Immature natural killer cell (primary cell): Measurements from ENCODE around the gene RNU5B-1. TPM values are rescaled to one million over a fixed set of nuclear protein-coding genes. Genes with fewer than 3 reads are reported as not detected.

Experiments used
- DNase-seq, 3 donors: peaks; one replicate each; pipeline ENCODE4 v3.0.0; 2022; ENCODE audit warnings: mixed read lengths in 1 of 3
- H3K27ac Mint-ChIP-seq, 6 donors: one replicate each; pipeline ENCODE4 v1.8.0; 2020; ENCODE audit warnings: mixed read lengths in 6 of 6, mild to moderate bottlenecking in 5 of 6, inconsistent platforms in 4 of 6, moderate library complexity in 3 of 6
- H3K27me3 Mint-ChIP-seq, 3 donors: one replicate each; pipeline ENCODE4 v1.8.0; 2020 to 2021; ENCODE audit warnings: low read depth in 3 of 3, mild to moderate bottlenecking in 3 of 3, mixed read lengths in 3 of 3, moderate library complexity in 3 of 3, inconsistent platforms in 1 of 3
- H3K36me3 Mint-ChIP-seq, 3 donors: one replicate each; pipeline ENCODE4 v1.8.0; 2020; ENCODE audit warnings: mixed read lengths in 3 of 3, inconsistent platforms in 2 of 3, mild to moderate bottlenecking in 2 of 3
- H3K4me1 Mint-ChIP-seq, 2 donors: one replicate each; pipeline ENCODE4 v1.8.0; 2020; ENCODE audit warnings: inconsistent platforms in 2 of 2, mild to moderate bottlenecking in 2 of 2, mixed read lengths in 2 of 2, moderate library complexity in 1 of 2
- H3K4me3 Mint-ChIP-seq, 5 donors: one replicate each; pipeline ENCODE4 v1.8.0; 2020; ENCODE audit warnings: mild to moderate bottlenecking in 5 of 5, mixed read lengths in 5 of 5, inconsistent platforms in 3 of 5, moderate library complexity in 3 of 5
- H3K9me3 Mint-ChIP-seq, 6 donors: one replicate each; pipeline ENCODE4 v1.8.0; 2020; ENCODE audit warnings: mild to moderate bottlenecking in 6 of 6, mixed read lengths in 6 of 6, inconsistent platforms in 4 of 6, moderate library complexity in 3 of 6
- polyA plus RNA-seq, 3 donors: library from polyadenylated mRNA; unstranded; fragments of 300-500 nt; fragmentation: Illumina TruSeq; gene quantifications; one replicate each; pipeline ENCODE4 v1.2.3, GENCODE V29; 2021

The RNU5B-1 gene
- polyA plus RNA-seq, 3 donors from 2014 or later = not detected

DNA sequence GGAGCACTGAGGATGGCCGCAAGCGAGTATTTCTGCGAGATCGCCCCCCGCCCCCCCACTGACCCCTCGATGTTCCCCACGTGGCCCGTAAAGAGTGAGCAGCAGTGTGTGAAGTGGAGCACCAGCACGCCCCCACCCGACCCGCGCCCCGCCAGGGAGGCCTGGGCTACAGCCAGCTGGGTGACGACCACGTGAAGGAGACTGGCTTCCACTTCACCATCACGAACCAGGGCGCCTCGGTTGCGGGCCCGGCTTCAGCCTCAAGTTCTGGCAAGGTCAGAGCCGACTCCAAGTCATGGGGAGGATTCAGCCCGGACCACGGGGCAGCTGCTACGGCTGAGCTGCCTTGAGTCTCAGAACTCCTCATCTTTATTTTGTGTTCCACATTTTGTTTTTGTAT lies 2.4 kb upstream of the RNU5B-1 start:
- Mint-ChIP-seq H3K9me3 (no peaks in the 10 kb centered on the region), H3K4me3 (no peak overlapping the region), H3K27ac (no peak overlapping the region), H3K4me1 (peaks cover 46 to 64% of the 10 kb centered on the region in 2 donors), H3K36me3 (no peaks in the 10 kb centered on the region), H3K27me3 (peaks cover 15 to 30% (median 16%) of the 10 kb centered on the region in 3 donors)
- DNase-seq = no peak

DNA sequence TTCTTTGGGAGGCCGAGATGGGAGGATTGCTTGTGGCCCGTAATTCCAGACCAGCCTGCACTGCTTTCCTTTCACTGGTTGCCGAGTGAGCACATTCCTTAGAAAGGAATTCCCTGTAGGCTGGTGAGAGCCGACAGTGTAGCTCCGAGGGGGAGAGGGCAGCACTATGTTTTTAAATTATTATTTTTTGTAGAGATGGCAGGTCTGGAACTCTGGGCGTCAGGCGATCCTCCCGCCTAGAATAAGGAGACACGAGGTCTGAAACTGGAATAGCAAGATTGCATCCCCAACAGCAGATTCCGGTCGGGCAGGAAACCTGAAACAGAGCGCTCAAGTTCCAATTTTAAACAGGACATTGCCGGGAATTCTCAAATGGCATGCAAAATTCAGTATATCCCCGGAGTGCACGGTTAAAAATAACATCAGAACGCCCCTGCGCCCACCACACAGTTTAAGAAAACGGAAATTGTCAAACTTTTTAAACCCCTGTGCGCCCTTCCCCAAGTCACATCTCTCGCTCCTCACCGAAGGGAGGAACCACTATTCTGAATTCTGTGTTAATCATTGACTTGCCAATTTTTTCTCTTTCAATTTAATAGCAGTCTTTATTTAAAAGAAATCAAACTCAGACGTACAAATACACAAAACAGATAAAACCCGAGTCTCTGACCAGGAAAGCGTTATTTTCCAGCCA lies 643 bp upstream of the RNU5B-1 start:
- Mint-ChIP-seq H3K27ac (peak overlapping the region; percentile 97 to 99 (median 98)), H3K4me1 (peaks cover 33 to 47% of the 10 kb centered on the region in 2 donors), H3K4me3 (peak overlapping the region; percentile 96 to 100 (median 97)), H3K27me3 (peaks cover 13 to 28% (median 15%) of the 10 kb centered on the region in 3 donors), H3K9me3 (no peaks in the 10 kb centered on the region), H3K36me3 (no peaks in the 10 kb centered on the region)
- DNase-seq = no peak

DNA sequence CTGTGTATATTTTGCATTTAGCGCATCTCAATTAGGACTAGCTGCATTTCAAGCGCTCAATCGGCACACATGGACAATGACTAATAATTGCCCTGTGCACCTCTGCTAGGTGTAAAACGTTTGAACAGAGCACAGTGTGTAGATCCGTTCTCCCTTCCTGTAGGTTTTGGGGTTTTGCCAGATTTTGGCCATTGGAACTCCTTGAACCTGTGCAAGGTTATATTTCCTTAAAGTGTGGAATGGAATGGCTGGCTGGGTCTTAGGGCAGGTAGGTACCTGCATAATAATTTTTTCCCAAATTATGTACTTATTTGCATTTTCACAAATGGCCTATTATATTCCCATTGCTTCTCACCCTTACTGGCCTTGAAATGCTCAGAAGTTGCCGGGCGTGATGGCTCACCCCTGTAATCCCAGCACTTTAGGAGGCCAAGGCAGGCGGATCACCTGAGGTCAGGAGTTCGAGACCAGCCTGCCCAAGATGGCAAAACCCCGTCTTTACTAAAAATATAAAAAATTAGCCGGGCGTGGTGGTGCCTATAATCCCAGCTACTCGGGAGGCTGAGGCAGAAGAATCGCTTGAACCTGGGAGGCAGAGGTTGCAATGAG lies 777 bp downstream of the RNU5B-1 start:
- peak overlapping the region; percentile 97 to 99 (median 98) for H3K27ac Mint-ChIP-seq
- H3K4me3 Mint-ChIP-seq = peak overlapping the region; percentile 96 to 100 (median 97)
- no peaks in the 10 kb centered on the region for H3K9me3 Mint-ChIP-seq
- DNase-seq = no peak
- peaks cover 30 to 38% of the 10 kb centered on the region in 2 donors for H3K4me1 Mint-ChIP-seq
- H3K27me3 Mint-ChIP-seq = peaks cover 12 to 26% (median 19%) of the 10 kb centered on the region in 3 donors
- H3K36me3 Mint-ChIP-seq = no peaks in the 10 kb centered on the region

DNA sequence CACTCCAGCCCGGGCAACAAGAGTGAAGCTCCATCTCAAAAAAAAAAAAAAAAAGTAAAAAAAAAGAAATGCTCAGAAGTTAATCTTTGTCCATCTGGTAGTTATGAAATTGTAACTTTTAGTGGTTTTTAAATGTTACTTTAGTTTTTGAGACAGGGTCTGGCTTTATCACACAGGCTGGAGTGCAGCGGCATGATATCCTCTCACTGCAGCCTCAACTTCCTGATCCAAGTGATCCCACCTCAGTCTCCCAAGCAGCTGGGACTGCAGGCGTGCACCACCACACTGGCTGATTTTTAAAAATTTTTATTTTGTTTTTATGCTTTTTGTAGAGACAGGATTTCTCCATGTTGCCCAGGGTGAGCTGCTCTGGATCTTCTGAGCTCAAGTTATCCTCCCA lies 1.3 kb downstream of the RNU5B-1 start:
- no peaks in the 10 kb centered on the region for H3K9me3 Mint-ChIP-seq
- H3K27ac Mint-ChIP-seq = peak overlapping the region in 3 of 6 donors; percentile 0 to 97 (median 72)
- no peaks in the 10 kb centered on the region for H3K36me3 Mint-ChIP-seq
- peak overlapping the region in 3 of 5 donors; percentile 20 to 57 (median 42) for H3K4me3 Mint-ChIP-seq
- H3K27me3 Mint-ChIP-seq = peaks cover 12 to 23% (median 17%) of the 10 kb centered on the region in 3 donors
- H3K4me1 Mint-ChIP-seq = peaks cover 27 to 33% of the 10 kb centered on the region in 2 donors
- no peak for DNase-seq

DNA sequence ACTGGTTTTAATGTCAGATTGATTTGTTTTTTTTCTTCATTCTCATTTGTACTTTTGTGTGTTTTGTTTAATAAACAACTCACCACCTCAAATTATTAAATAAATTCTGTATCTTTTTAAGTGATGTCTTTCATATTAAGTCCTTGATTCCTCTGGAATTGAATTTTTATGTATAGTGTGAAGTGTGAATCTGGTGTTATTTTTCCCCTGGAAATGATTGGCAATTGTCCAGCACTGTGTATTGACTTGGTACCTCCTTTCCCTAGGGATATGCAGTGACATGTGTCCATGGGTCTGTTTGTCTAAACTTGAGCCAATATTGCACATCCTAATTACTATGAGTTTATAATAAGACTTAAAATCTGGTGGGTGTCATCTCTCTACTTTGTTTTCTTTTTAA lies 2.1 kb downstream of the RNU5B-1 start:
- DNase-seq = no peak
- peak overlapping the region in 2 of 5 donors; percentile 47 to 57 for H3K4me3 Mint-ChIP-seq
- peaks cover 12 to 23% (median 17%) of the 10 kb centered on the region in 3 donors for H3K27me3 Mint-ChIP-seq
- no peaks in the 10 kb centered on the region for H3K9me3 Mint-ChIP-seq
- H3K36me3 Mint-ChIP-seq = no peaks in the 10 kb centered on the region
- peak overlapping the region in 5 of 6 donors; percentile 0 to 75 (median 60) for H3K27ac Mint-ChIP-seq
- H3K4me1 Mint-ChIP-seq = peaks cover 27 to 33% of the 10 kb centered on the region in 2 donors

DNA sequence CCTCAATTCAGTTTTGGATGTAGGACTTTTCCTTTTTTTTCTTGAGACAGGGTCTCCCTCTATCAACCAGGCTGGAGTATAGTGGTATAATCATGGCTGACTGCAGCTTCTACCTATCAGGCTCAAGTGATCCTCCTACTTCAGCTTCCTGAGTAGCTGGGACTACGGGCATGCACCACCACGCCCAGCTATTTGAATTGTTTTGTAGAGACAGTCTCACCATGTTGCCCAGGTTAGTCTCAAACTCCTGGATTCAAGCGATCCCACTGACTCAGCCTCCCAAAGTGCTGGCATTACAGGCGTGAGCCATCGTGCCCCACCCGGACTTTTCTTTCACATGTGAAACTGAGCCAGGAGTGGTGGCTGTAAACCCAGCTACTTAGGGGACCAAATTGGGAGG lies 3.5 kb downstream of the RNU5B-1 start:
- Mint-ChIP-seq H3K9me3 (no peaks in the 10 kb centered on the region), H3K27ac (no peak overlapping the region), H3K4me1 (peaks cover 27 to 33% of the 10 kb centered on the region in 2 donors), H3K4me3 (no peak overlapping the region), H3K36me3 (no peaks in the 10 kb centered on the region), H3K27me3 (peaks cover 14 to 21% (median 17%) of the 10 kb centered on the region in 3 donors)
- DNase-seq = no peak

DNA sequence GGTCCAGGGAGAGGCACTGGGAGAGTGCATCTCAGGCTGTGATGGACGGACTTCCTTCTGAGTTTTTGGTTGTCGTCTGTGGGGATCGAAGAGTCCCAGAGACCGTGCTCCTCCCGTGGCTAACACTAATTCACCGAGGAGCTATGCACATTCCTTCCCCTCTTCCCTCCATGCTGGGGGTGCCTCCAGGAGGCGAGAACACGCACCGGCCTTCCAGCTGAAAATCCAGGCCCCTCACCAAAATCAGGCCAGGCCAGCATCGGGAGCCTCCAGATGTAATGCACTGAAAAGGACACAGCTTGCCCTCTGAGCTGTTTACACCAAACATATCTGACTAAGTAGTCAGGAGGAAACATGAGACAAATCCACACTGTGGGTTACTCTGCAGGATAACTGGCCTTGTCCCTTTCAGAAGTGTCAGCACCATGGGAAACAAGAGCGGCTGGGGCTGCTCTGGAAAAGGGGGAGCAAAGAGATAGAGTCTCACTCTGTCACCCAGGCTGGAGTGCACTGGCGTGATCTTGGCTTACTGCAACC lies 5.5 kb downstream of the RNU5B-1 start:
- no peak for DNase-seq
- peaks cover 5 to 12% (median 6%) of the 10 kb centered on the region in 3 donors for H3K27me3 Mint-ChIP-seq
- no peak overlapping the region for H3K4me3 Mint-ChIP-seq
- no peak overlapping the region for H3K27ac Mint-ChIP-seq
- H3K9me3 Mint-ChIP-seq = no peaks in the 10 kb centered on the region
- H3K4me1 Mint-ChIP-seq = peaks cover 12 to 14% of the 10 kb centered on the region in 2 donors
- no peaks in the 10 kb centered on the region for H3K36me3 Mint-ChIP-seq

DNA sequence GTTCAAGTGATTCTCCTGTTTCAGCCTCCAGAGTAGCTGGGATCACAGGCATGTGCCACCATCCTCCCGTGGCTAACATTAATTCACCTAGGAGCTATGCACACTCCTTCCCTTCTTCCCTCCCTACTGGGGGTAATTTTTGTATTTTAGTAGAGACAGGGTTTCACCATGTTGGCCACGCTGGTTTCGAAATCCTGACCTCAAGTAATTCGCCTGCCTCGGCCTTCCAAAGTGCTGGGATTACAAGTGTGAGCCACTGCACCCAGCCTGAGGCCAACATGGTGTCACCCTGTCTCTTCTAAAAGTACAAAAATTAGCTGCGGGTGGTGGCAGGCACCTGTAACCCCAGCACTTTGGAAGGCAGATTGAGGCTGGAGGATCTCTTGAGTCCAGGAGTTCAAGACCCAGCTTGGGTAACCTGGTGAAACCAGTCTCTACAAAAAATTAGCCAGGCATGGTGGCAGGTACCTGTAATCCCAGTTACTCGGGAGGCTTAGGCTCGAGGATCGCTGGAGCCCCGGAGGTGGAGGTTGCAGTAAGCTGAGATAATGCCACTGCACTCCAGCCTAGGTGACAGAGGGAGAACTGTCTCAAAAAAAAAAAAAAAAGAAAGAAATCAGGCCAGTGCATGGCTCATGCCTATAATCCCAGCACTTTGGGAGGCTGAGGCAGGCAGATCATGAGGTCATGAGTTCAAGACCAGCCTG lies 6.1 kb downstream of the RNU5B-1 start:
- Mint-ChIP-seq H3K36me3 (no peaks in the 10 kb centered on the region), H3K9me3 (no peaks in the 10 kb centered on the region), H3K27me3 (peaks cover 3 to 12% (median 5%) of the 10 kb centered on the region in 3 donors), H3K4me1 (peaks cover 6 to 9% of the 10 kb centered on the region in 2 donors), H3K27ac (no peak overlapping the region), H3K4me3 (no peak overlapping the region)
- DNase-seq = no peak

DNA sequence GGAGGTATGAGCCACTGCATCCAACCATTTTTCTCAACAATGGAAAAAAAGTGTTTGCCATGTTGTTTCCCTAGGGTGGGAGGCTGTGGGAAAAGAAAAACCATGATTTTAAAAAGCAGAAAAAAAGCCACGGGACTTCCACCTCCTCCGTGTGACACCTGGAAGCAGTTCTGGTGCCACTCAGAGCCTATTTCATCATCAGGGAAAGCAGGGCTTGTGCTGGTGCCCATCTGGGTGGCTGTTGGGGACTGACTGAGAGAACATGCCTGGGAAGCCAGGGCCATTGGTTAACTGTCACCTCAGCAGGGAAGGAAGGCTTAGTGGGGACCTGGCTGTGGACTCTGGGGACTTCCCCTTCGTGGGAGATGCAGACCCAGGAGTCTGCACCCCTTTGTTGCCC lies 7.3 kb downstream of the RNU5B-1 start:
- Mint-ChIP-seq H3K9me3 (no peaks in the 10 kb centered on the region), H3K27me3 (peaks cover 3 to 7% (median 5%) of the 10 kb centered on the region in 3 donors), H3K36me3 (no peaks in the 10 kb centered on the region), H3K4me3 (no peak overlapping the region), H3K27ac (no peak overlapping the region), H3K4me1 (peaks cover 0 to under 1% of the 10 kb centered on the region in 2 donors)
- no peak for DNase-seq

DNA sequence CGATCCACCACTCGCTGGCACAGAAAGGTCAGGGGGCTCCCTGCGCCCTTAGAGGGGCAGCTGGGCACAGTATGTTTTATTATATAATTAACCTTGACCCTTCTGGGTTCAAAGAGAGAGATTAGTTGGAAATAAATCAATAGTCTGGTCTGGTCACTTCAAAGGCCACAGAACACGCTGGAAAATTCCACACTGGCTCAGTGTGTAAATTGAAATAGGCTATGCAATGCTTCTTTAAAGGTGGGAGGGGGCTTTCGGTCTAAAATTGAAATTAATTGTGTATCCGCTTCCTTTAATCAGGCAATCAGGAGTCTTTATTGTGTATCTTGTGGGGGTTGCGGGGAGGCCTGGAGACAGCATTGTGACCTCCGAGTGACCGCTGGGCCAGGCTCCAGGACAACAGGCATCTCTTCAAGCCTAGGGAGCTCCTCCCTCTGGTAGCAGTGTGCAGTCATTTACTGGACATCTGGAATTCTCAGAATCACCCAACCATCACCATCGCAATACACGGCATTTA lies 8.0 kb downstream of the RNU5B-1 start:
- DNase-seq = no peak
- Mint-ChIP-seq H3K4me3 (no peak overlapping the region), H3K36me3 (no peaks in the 10 kb centered on the region), H3K9me3 (no peaks in the 10 kb centered on the region), H3K27ac (no peak overlapping the region), H3K27me3 (peaks cover 3 to 7% (median 5%) of the 10 kb centered on the region in 3 donors), H3K4me1 (no peaks in the 10 kb centered on the region)

DNA sequence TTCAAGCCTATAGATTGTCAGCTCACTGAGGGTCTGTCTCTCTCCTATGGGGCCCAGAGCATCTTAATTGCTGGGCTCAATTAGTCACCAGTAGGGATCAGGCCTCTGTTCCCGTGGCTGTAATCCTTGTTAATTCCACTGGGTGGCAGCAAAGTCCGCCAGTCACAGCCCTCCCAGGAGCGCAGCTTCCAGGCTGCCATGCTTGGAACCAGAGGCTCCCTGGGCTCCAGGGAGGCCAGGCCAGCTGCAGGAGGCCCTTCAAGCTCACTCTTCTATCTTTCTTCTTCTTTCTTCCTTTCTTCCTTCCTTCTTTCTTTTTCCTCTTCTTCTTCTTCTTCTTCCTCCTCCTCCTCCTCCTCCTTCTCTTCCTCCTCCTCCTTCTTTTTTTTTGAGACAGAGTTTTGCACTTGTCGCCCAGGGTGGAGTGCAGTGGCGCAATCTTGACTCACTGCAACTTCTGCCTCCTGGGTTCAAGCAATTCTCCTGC lies 14.4 kb downstream of the RNU5B-1 start:
- no peaks in the 10 kb centered on the region for H3K36me3 Mint-ChIP-seq
- no peak overlapping the region for H3K4me3 Mint-ChIP-seq
- H3K27me3 Mint-ChIP-seq = peaks cover 0 to 3% (median 0%) of the 10 kb centered on the region in 3 donors
- peak overlapping the region in 2 of 6 donors; percentile 17 to 56 for H3K27ac Mint-ChIP-seq
- H3K4me1 Mint-ChIP-seq = no peaks in the 10 kb centered on the region
- no peaks in the 10 kb centered on the region for H3K9me3 Mint-ChIP-seq
- peak; percentile 68 to 76 (median 70) for DNase-seq

DNA sequence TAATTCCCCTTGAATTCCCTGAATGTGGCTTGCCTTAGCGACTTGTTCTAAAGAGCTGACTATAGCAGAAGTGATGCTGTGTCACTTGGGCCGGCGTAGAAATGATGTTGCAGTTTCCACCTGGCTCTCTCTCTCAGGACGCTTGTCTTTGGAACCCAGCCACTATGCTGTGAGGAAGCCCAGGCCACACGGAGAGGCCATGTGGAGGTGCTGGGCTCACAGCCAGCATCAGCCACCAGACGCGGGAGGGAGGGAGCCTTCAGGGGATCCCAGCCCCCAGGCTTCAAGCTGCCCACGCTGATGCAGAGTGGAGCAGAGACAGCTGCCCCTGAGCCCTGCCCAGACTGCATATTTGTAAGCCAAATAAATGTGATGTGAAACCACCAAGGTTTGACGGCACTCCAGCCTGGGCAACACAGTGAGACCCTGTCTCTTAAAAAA lies 18.6 kb downstream of the RNU5B-1 start:
- no peaks in the 10 kb centered on the region for H3K9me3 Mint-ChIP-seq
- peaks cover 0 to 2% (median 0%) of the 10 kb centered on the region in 3 donors for H3K27me3 Mint-ChIP-seq
- DNase-seq = no peak
- H3K4me3 Mint-ChIP-seq = no peak overlapping the region
- H3K4me1 Mint-ChIP-seq = no peaks in the 10 kb centered on the region
- H3K36me3 Mint-ChIP-seq = no peaks in the 10 kb centered on the region
- no peak overlapping the region for H3K27ac Mint-ChIP-seq

DNA sequence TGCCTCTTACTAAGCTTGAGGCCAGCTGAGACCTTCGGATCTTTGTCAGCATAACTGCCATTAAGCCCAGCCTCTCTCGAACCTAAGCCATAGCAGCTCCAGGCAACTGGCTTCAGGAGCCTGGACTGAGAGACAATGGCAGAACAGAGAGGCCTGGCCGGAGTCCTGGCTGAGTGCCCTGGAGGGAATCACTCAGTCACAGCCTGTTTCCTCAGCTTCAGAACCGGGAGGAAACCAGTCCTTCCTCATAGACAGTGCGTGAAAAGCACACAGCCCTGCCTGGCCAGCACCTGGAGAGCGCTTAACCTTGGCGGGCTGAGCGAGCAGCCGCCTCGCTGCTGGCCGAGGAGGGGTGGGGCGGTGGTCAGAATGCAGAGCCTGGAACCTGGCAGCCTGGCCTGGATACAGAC lies 21.6 kb downstream of the RNU5B-1 start:
- no peaks in the 10 kb centered on the region for H3K36me3 Mint-ChIP-seq
- no peak for DNase-seq
- no peaks in the 10 kb centered on the region for H3K27me3 Mint-ChIP-seq
- H3K9me3 Mint-ChIP-seq = no peaks in the 10 kb centered on the region
- H3K4me3 Mint-ChIP-seq = no peak overlapping the region
- H3K27ac Mint-ChIP-seq = no peak overlapping the region
- H3K4me1 Mint-ChIP-seq = no peaks in the 10 kb centered on the region
